ENCODE results near the gene MAFB.

The MAFB gene

DNA sequence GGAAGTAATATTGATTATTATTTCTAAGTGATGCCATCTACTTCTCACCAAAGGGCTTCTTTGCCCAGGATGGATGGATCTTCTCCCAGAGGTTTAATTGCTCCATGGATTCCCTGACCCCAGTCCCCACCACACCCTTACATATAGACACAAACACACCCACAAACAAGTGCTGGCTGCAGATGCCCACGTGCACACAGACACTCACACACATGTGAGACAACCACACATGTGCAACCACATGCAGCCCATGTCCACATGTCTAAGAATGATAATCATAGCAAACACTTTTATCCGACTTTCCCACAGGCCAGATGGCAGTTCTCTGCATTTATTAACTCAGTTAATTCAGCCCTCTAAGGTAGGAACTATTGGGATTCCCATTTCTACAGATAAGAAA, 44.2 kb downstream of the MAFB start:
- DNase-seq (ENCODE audit: low spot score): no peak
- TF ChIP-seq, protein P1, sequence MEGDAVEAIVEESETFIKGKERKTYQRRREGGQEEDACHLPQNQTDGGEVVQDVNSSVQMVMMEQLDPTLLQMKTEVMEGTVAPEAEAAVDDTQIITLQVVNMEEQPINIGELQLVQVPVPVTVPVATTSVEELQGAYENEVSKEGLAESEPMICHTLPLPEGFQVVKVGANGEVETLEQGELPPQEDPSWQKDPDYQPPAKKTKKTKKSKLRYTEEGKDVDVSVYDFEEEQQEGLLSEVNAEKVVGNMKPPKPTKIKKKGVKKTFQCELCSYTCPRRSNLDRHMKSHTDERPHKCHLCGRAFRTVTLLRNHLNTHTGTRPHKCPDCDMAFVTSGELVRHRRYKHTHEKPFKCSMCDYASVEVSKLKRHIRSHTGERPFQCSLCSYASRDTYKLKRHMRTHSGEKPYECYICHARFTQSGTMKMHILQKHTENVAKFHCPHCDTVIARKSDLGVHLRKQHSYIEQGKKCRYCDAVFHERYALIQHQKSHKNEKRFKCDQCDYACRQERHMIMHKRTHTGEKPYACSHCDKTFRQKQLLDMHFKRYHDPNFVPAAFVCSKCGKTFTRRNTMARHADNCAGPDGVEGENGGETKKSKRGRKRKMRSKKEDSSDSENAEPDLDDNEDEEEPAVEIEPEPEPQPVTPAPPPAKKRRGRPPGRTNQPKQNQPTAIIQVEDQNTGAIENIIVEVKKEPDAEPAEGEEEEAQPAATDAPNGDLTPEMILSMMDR (IDR thresholded peaks at IDR 0.05; ENCODE audit: extremely low read depth, missing control alignments): no peak

DNA sequence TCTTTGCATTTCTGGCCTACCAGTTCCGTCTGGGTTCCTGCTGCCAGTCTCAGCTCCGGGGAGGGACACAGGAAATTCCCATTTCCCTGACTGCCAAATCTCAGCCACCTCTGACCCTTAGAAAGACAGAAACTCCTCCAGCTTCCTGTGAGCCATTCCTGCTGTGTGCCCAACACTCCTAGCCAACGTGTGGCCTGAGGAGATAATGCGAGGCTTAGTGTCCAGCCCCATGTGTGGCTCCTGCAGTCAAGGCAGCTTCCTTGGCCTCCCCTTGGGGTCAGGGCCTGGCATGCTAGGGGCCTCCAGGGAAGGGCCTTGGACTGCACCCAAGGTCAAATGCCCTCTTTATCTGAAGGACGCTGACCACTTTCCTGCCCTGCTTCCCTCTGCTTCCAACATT, 45.1 kb downstream of the MAFB start:
- DNase-seq (ENCODE audit: low spot score): no peak

GRCh38 chr20:40641809-40642208, 47.2 kb downstream of the MAFB start:
- TF ChIP-seq, protein P1 (IDR thresholded peaks at IDR 0.05; ENCODE audit: extremely low read depth, missing control alignments): no peak
- no peak for DNase-seq (ENCODE audit: low spot score)

More for the DNA sequence above, 45.1 kb downstream of the MAFB start:
- TF ChIP-seq, protein P1 (IDR thresholded peaks at IDR 0.05; ENCODE audit: extremely low read depth, missing control alignments): no peak

GRCh38 chr20:40641202-40641601, 47.8 kb downstream of the MAFB start:
- TF ChIP-seq, protein P1 (IDR thresholded peaks at IDR 0.05; ENCODE audit: extremely low read depth, missing control alignments): no peak
- no peak for DNase-seq (ENCODE audit: low spot score)

DNA sequence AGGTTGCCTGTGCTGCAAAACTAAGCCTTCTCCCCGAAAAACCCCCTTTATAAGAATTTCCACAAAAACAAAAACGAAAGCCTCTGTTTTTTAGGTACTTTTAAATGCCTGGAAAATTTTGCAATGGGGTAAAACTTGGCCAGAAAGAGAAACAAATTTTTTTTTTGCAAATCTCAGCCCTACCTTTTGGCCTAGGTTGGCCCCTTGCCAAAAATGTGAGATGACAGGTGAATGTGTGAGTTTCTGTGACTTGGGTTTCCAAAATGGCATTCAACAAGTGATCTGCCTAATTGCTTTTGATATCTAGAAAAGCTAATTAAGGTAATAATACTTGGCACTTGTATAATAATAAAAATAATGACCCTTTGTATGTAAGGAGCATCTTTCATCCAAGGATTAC, 48.4 kb downstream of the MAFB start:
- TF ChIP-seq, protein P1 (IDR thresholded peaks at IDR 0.05; ENCODE audit: extremely low read depth, missing control alignments): no peak

GRCh38 chr20:40639676-40640355, 49.2 kb downstream of the MAFB start:
- TF ChIP-seq, protein P1 (IDR thresholded peaks at IDR 0.05; ENCODE audit: extremely low read depth, missing control alignments): no peak
- DNase-seq (ENCODE audit: low spot score): no peak

More for the DNA sequence above, 48.4 kb downstream of the MAFB start:
- no peak for DNase-seq (ENCODE audit: low spot score)

DNA sequence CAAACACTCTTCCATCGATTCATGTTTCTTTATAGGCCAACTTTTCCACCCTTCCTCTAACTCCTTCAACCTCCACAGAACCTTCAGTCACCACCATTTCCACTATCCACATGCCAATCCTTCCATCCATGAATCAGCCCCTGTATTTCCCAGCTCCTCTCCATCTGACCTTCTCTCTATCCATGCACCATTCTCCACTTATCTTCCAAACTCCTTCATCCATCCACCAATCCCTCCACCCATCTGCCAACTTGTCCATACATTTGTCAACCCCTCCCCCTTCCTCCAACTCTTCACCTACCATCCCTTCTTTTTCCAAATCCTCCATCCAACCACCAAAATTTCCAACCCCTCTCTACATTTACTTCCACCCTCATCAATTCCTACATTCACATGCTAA, 49.9 kb downstream of the MAFB start:
- TF ChIP-seq, protein P1 (IDR thresholded peaks at IDR 0.05; ENCODE audit: extremely low read depth, missing control alignments): no peak
- DNase-seq (ENCODE audit: low spot score): no peak
